Measurements from ENCODE around the gene KRT23. TPM values are rescaled to one million over a fixed set of nuclear protein-coding genes. Genes with fewer than 3 reads are reported as not detected.

Gene KRT23
- polyA plus RNA-seq, 3 donors = 0.71 to 1.00 (median 0.91) TPM

DNA sequence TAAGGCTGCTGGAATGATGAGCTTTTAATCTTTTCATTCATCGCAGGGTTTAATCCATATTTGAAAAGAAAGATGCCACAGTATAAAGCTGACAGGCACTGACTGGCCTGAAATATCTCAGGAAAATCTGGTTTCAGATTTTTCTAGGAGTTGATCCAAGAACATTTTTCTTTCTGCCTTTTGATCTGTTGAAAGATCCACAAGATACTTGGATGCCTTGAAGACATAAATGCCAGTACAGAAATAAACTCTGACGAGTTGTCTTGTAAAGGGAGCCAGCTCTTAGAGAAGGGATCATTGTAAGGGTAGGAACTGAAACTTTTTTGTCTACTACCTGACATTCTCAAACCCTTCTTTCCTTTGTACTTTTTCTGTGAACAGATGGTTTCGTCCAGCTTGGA, 27.0 kb downstream of the KRT23 start:
- DNase-seq = no peak

DNA sequence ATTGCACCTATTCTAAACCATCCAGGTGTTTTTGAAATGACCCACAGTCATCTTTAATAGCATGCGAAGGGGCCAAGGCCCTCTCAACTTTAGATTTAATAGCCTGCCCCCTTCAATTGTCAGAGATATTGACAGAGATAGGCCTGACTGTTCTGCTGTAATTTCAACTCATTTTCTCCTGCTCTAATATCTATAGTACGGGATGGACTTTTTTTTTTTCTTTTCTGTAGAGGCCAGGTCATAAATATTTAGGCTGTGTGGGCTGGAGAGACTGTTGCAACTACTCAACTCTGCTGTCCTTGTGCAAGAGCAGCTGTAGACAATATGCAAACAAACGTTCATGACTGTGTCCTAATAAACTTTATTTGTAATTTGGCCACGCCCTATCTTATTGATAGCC, 27.7 kb downstream of the KRT23 start:
- DNase-seq = no peak

DNA sequence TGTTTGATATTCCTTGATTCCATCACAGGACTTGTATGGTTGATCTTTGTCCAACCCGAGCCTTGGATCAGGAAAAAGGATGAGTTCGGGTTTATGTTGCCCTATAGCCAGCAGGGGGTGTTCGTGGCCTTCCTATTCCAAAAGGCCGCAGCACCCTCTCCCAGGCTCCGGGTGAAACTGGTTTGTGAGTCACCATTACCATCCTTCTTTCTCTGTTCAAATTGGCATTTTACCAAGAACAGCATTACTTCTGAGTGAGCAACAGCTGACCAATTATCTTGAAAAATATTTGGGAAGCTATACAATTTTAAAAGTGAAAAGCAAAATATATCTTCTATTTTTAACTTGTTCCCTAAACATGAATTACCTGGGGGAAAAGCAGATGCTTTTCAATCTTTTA, 28.1 kb downstream of the KRT23 start:
- DNase-seq = peak; percentile 68

DNA sequence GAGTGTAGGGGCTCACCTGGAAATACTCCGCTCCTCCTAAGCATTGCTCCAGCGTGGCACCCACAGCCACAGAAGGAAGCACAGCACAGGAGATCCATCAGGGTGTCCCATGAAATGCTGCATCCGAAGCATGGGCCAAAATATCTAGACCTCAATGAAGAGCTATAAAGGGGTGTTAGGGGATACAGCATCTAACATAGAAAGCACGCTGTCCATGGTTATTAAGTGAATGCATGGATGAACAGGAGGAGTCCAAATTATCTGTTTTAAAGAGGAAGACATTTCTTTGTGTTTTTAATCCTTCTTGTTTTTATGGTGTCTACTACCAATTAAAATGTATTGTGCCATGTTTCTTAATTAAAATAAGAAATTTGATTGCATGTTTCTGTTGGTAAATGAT, 30.8 kb downstream of the KRT23 start:
- no peak for DNase-seq

DNA sequence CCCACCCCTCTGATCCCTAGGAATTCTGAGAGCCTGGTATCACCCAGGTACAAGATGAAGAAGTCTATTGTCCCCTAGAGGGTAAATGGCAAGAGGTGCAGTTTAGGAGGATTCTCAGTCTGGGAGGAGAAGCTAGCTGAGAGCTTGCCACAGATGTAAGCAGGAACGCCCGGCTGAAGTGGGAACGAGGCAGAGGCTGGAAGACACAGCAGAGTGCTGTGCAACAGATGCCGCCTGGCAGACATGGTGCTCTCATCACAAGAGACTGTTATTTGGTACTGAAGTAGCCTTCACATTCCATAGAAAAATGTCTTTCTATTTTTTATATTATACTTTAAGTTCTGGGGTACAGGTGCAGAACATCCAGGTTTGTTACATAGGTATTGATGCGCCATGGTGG, 32.1 kb downstream of the KRT23 start:
- DNase-seq = no peak

DNA sequence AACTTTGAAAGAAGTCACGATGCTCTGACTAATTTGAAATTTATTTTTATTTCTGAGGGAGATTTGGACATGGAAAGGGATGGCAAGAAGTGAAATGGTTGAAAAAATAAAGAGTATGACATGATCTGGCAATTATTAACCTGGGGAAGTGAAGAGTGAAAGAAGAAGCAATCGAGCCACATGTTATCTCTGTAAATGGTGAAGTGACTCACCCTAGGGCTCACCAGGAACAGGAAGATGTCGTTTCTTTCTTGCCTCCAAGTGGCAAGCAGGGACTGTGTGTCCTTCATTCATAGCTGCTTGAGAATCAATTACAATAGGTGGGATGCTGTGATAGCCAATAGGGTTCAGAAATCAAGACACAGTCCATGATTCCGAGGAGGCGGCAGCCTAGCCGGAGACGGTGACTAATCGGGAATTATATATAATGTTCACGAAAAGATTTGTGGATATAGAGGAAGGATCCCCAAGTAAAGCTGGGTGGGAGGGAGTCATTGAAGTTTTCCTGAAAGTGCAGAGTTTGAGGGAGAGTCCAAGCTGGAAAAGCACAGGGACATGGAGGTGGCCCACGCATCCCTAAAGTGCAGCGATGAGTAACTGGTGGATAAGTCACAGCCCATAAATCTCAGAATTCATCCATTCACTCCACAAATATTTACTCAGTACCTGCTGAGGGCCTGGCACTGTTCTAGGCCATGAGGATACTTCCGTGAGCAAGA, 34.2 kb downstream of the KRT23 start:
- DNase-seq = peak; percentile 23

DNA sequence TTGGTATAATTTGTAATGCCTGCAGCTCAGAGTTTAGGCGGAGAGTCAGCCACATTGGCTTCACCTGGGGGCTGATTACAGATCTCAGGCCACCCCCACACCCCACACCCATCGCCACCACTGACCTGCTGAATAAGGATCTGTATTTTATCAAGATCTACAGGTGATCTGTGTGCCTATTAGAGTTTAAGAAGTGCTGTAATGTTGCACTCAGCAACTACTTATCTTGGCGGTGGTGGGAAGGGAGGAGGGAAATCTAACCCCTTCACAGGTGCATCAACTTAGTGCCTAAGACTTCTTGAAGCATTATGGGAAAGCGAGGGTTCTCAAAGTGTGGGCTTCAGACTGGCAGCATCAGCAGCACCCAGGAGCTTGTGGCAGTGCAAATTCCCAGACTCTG, 34.9 kb downstream of the KRT23 start:
- no peak for DNase-seq

DNA sequence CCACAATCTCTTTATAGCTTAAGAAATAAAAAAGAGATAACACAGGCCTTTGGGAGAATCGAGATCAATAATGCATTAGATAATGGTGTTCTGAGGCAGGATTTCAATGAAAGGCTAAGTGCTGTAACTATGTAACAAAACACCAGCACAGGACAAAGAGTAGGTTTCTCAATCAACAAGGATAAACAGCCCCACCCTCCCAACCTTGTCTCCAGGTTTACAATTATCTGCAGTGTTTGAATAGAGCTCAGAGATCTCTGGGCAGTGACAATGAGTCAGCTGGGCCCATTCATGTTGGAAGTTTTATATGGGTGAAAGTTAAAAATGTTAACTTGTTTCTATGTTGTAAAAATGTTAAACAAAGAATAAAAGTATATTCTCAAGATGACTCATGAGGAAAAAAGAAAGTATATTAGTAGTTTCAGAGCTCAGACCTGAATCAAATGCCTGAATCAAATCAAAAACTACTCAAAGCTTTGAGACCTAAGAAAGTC, 35.4 kb downstream of the KRT23 start:
- no peak for DNase-seq

DNA sequence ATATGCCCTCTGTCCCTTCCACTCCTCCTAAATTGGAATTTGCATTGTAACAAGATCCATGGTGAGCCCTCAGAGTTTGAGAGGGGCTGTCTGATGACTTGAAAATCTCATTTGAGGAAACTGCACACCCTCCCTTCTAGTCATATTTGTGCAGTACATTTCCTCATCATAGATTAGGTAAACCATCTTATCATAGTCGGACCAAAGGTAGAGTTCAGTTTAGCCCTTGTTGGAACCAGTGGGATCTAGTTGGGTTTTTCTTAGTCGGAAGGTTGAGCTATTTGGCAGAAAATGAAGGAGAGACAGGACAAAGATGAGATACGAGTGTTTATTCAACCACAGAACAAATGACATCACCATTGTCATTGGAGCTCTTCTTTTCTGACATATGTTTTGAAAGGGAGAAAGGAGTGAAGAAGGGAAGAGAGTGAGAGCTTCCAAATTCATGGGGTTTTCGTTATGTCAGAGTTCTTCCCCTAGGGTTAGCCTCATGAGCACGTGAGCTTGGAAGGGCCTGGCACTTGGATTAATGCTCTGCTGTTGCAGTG, 36.6 kb downstream of the KRT23 start:
- no peak for DNase-seq

DNA sequence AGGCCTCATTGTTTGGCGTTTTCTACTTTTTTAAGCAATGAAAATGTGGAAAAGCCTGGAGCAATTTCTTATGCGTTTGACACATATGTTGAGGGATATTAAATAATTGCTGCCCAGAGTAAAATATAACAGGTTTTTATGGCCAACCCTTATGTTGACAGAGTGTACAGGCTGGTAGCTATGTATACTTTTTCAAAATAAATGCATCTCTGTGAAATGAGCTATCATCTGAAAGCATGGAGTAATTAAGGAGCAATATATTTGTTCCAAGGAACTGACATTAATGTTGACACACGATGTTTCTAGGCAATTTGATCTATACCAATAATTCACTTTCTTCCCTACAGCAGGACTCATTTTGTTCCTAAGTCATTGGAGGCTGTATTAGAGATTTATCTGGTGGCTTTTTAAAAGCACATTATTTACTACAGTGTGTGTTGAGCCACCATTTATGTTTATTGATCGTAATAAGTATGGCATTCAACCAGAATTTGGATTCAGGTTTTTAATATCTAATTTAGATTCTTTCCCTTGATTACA, 40.5 kb downstream of the KRT23 start:
- DNase-seq = no peak

DNA sequence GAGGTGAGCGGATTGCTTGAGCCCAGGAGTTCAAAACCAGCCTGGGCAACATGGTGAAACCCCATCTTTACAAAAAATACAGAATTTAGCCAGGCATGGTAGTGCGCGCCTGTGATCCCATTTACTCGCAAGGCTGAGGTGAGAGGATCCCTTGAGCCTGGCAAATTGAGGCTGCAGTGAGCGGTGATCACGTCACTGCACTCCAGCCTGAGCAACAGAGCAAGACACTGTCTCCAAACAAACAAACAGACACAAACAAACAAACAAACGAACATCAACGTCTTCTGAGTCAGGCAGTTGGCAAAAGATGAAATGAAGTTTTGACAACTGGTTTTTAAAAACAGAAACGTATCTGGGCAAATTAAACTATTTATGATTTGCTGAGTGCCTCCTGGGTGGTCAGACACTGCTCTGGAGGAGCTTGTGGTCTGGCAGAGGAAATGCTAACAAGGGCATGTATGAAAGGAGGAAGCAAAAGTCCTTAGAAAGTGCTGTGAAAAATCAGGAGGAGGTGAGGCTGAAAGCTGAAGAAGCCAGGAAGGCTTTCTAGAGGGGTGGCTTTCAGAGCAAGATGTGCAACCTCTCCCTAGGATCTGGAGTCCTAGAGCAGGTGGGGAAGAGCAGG, 42.2 kb downstream of the KRT23 start:
- no peak for DNase-seq

DNA sequence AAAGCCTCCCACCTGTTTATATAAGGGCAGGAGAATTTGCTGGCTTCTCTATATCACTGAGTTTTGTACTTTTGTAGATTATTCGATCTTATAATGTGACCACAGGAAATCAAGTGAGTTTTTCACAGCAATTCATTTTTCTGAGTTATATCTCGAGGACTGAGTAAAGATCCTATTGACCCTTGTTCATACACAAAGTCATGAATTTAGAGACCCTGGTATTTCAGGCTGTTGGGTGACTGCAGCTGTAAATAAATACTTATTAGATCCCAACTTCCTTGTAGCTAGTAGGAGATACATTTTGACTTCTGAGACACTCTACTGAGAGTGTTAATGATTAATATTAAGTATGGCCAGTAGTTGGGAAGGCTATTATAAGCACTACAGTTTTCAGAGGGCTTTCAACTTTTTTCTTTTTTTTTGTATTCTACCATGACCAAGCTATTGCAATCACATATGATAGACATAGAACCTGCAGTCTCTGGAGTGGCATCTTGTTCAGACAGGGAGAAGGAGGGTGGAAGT, 49.2 kb downstream of the KRT23 start:
- DNase-seq = no peak

DNA sequence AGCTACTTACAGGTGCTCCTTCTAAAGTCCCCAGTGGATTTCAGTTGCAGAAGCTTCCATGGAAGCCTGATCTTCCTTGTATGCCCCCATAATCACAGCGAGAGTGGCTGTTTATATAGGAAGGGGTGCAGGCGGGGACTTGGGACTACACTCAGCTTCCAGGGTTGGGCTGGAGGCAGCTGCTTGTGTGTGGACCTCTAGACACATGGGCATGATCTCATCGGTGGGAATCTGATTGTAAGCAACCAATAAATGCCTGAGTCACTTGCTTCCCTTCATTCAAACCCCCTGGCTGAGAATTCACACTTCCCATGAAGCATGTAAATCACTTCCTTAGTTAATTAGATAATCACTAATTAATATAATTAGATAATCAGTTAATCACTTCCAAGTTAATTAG, 51.4 kb downstream of the KRT23 start:
- DNase-seq = no peak

DNA sequence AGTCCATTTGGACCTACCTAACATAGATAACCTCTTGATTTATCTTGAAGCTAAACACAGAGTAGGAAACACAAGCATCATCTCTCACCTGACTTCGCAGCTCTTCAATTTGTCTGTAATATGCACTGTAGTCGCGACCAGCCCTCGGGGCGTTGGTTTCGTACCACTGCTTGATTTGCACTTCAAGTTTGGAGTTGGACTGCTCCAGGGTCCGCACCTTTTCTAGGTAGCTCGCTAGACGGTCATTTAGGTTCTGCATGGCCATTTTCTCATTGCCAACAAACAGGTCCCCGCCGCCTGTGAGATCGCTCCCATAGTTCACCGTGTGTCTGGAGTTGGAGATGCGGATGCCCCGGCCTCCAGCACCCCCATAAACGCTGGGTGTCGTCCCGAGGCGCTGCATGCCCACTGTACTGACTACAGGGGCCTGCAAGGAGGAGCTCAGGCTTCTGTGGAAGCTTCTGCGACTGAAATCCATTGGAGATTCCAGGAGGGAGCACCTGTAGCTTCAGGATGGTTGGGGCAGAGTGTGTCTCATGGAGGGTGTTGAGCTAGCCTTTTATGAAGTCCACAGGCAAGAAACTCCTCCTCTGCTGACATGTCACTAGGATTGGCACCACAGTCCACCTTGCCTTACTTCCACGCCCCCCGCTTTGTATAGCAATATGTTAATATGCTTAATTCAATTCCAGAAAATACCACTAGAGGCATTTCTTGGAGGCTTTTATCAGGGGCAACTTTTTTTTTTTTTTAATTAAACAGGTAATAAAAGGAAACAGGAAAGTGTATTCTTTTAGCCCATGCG, 52.5 kb downstream of the KRT23 start, which contains the start of gene KRT20:
TSS of gene KRT20 (minus strand) at position 535 of the 805 bp plus-strand sequence. CDS start at position 478, 57 bp downstream.
- no peak for DNase-seq

DNA sequence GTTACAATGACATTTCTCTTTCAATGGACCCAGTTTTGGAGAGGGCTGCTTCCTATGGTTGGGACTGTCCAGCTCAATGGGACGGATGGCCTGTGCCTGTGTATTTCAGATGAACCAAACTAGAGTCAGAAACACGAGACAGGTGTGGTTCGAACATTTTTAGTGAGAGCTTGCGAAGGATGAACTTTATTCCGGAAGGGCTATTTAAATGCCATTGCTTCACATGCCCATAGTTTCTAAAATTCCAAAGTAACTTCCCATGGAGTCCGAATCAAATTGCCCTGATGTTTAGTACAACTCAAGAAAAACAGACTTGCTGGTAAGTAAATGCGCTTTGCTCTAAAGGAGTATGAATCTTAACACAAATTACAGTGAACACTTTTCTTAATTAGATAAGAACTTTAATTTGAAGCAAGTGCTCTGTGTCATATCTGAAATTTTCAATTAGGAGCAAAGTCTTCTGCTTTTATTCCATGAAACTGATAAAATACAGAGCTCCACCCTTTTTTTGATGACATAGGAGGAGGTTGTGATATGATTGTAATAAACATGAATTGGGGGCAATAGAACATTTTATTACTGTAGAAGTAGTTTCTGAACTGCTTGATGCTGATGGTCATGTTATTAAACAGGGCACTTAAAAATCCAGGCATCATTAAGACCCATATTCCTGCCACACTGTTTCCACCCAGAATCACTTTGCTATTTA, 53.7 kb downstream of the KRT23 start:
- no peak for DNase-seq

DNA sequence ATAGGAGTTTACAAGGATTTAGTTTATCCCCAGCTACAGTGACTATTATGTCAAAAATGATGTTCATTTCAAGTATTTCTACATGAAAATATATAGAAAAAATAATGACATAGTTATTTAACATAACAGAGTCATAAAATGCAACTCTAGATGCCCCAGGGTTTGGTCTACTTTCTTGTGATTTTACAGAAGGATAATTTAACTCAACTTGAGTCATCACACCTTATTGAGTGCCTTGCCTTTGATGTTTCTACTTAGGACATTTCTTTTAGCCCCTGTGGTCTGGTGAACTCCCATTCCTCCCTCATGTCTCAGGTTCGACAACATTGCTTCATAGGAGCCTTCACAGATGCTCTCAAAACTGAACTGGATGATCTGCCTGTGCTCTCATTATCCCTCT, 54.4 kb downstream of the KRT23 start:
- DNase-seq = no peak

DNA sequence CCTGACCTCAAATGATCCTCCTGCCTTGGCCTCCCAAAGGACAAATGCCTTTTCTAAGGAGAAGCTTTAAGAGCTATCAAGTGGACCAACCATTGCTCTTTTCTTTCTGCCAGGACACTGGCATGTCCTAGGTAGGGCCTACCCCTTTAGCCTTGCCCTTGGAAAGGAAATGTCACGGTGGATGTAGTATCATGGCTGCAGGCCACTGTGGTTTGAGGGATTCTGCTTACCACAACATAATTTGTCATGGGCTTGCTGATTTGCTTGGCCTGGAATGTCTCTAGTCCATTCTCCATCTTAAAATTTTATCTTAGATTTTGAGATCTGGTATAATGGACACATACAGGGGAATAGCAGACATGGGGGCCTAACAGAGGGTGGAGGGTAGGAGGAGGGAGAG, 58.4 kb downstream of the KRT23 start:
- no peak for DNase-seq

DNA sequence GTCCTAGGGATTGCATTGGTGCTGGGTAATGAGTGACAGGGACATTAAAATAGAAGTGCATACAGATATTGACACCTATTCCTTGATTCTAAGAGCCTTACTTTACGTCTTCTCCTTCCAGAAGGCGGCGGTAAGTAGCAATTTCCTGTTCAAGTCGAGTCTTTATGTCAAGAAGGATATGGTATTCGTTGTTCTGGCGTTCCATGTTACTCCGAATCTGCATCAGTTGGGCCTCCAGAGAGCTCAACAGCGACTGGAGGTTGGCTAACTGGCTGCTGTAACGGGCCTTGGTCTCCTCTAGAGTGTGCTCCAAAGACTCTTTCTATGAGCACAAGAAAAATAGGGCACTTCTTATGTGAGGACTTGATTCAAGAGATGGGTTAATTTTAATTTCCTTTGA, 59.4 kb downstream of the KRT23 start:
- no peak for DNase-seq

DNA sequence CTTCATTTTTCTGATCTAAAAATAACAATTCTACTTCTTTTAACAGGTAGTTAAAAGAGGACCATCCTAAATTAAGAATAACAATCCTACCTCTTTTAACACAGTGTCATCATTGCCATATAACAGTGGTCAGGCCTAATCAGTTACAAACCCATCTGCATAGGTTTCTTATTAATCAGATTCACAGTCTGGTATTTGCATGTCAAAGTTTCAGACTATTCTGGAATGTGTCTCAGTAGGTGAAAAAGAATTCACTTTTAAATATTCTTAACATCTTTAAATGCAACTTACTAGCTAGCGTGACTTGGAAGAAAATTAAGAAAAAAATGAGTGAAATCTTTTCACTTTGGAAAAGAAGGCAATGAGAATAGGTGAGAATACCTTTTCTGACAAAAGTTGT, 63.6 kb downstream of the KRT23 start:
- no peak for DNase-seq

DNA sequence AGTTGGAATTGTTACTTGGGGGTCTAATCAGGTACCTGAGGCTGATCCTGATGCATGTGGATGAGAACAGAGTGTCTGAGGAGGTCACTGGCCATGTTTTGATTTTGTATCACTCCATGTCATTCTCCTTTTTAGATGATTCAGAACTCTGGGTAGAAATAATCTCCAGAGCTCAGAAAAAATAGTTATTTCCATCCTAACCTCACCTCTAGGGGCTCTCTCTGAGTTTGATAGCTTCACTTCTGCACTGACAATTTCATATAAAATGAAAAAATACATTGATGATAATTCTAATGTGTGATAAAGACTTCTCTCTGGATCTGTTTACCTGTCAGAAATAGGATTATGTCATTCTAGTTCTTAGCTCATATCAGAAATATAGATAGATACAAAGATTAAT, 64.2 kb downstream of the KRT23 start:
- DNase-seq = no peak

All from renal pelvis (tissue), 4 donors.